ENCODE data around the gene GUCA2A. TPM values are rescaled to one million over a fixed set of nuclear protein-coding genes. Genes with fewer than 3 reads are reported as not detected.

Gene GUCA2A
- total and polyA plus RNA-seq, 2 of the 13 experiments (the other 11 are each of a cell fraction or from before 2014, with no cell fraction given) = not detected

GRCh38 chr1:42145389-42145716 lies 19.2 kb downstream of the GUCA2A start (continued):
- no peak for TF ChIP-seq HNF1A (IDR thresholded peaks at IDR 0.05; ENCODE audit: low read depth)
- TF ChIP-seq HNF1A (CRISPR knock-in tag; IDR thresholded peaks at IDR 0.05; ENCODE audit: borderline replicate concordance) = no peak
- no peak for TF ChIP-seq TBL1XR1 (IDR thresholded peaks at IDR 0.05; ENCODE audit: borderline replicate concordance, low read length, partially characterized antibody)
- TF ChIP-seq ZNF615 (CRISPR knock-in tag; IDR thresholded peaks at IDR 0.05; ENCODE audit: borderline replicate concordance) = no peak
- TF ChIP-seq ONECUT2 (CRISPR knock-in tag; IDR thresholded peaks at IDR 0.05) = no peak

- CTCF ChIA-PET (ENCODE audit: low intra/inter-chr PET ratio, low total read pairs) = no interaction called here
Measured at GRCh38 chr1:42144711-42145388, 19.7 kb downstream of the GUCA2A start.

More at GRCh38 chr1:42144711-42145388, 19.7 kb downstream of the GUCA2A start:
- TF ChIP-seq ETS1 (CRISPR knock-in tag; IDR thresholded peaks at IDR 0.05) (no peak), CTCF (CRISPR knock-in tag; IDR thresholded peaks at IDR 0.05) (0 out of 2 replicates have a peak, but pooled peaks have one; percentile 12)
- Histone ChIP-seq H3K4me1 (ENCODE audit: insufficient read depth, low read length) (peaks cover 8% of the 10 kb centered on the region; the same call in 1 of the 2 replicates), H2AFZ (ENCODE audit: low read length) (no peak overlapping the region), H4K20me1 (ENCODE audit: insufficient read depth, low read length) (no peaks in the 10 kb centered on the region), H3K27ac (ENCODE audit: extremely low read length, insufficient read depth, low read length) (no peak overlapping the region), H3K36me3 (replicated peaks in 1 of 2; ENCODE audit: control insufficient read depth in 1 of 2, insufficient read depth in 2 of 2, low read length in 2 of 2) (no peaks in the 10 kb centered on the region), H3K9me3 (ENCODE audit: low read length) (no peaks in the 10 kb centered on the region), H3K4me2 (ENCODE audit: low read depth, low read length) (no peak overlapping the region), H3K4me3 (replicated peaks in 1 of 3; ENCODE audit: insufficient read depth in 1 of 3, low read depth in 2 of 3, low read length in 3 of 3) (no peak overlapping the region), H3K9ac (ENCODE audit: insufficient read depth, low read depth, low read length) (no peak overlapping the region), H3K79me2 (ENCODE audit: insufficient read depth, low read length) (no peaks in the 10 kb centered on the region), H3K27me3 (ENCODE audit: control insufficient read depth in 1 of 2, insufficient read depth in 2 of 2, low read length in 2 of 2) (peaks cover 3 to 46% of the 10 kb centered on the region in 2 experiments; a peak in 3 of 5 replicates)
- intact Hi-C loops (cut with micrococcal nuclease; ENCODE audit: unreplicated experiment) = no loop called here
- FAIRE-seq (no peak), DNase-seq (ENCODE audit: low spot score) (no peak), ATAC-seq (peak; percentile 25; the same call in 2 of the 3 replicates)
- no TSS peak for BruUV-seq (replicated peaks)
- POLR2A ChIA-PET = no interaction called here
- WGBS (ENCODE audit: low lambda C conversion rate) = 30% methylated on average over 12 of the region's 12 CpGs
- in situ Hi-C loops (cut with HindIII; ENCODE audit: extremely low pct_ligation_motif_present, low pct_unique_long_range_greater_than_20kb) = loop anchor here (10.0 kb wide), 1 partner anchor 600 kb away; the partner anchor contains the start of gene CLDN19

Data from HepG2 (cell line).